HEK293 (cell line): ENCODE measurements around the gene MRPL20.
"Not testable (repeated sequence)": the region's sequence is repeated elsewhere in the genome, so short reads cannot be mapped to it uniquely, and the experiment has no call there.

Experiments
- CTCF ChIA-PET: fragments of 350-600 bp; formaldehyde crosslinking; extraction: SDS; loops from one replicate; lab custom pipeline; 2021; ENCODE audit warnings: antibody characterized with exemption; lab: Yijun Ruan, JAX
- POLR2A ChIA-PET: fragments of 300-600 bp; formaldehyde crosslinking; extraction: SDS; loops from one replicate; lab custom pipeline; 2020; ENCODE audit warnings: antibody characterized with exemption, inconsistent platforms; lab: Yijun Ruan, JAX
- H3K27ac ChIP-seq: fragments of 200-500 bp; sonication (Bioruptor generic); 2 replicates; pipeline ENCODE4 v1.5.1; 2014; ENCODE audit warnings: low read depth, low read length, control low read depth, inconsistent platforms; ENCODE audit errors: extremely low read depth
- H3K36me3 ChIP-seq, 2 experiments: fragments of 200-500 bp in 1 of 2; sonication (Bioruptor generic) in 1 of 2; 1 replicate in 1 of 2; 2 replicates in 1 of 2; pipeline ENCODE4 v1.5.1; 2014 to 2017; ENCODE audit warnings: inconsistent platforms in 2 of 2, low read length in 2 of 2; ENCODE audit not compliant: control insufficient read depth in 2 of 2, insufficient read depth in 1 of 2
- H3K4me1 ChIP-seq: fragments of 200-500 bp; sonication (Bioruptor generic); 2 replicates; pipeline ENCODE4 v1.5.1; 2014; ENCODE audit warnings: mild to moderate bottlenecking, low read length, inconsistent platforms; ENCODE audit not compliant: control insufficient read depth, insufficient read depth
- H3K4me3 ChIP-seq: 2 replicates; pipeline ENCODE4 v1.5.1; 2011; ENCODE audit warnings: low read depth, mild to moderate bottlenecking, control low read depth, low read length, moderate library complexity
- H3K9me3 ChIP-seq: fragments of 200-500 bp; sonication (Bioruptor generic); 2 replicates; pipeline ENCODE4 v1.5.1; 2014; ENCODE audit warnings: low read depth, low read length, inconsistent platforms; ENCODE audit not compliant: control insufficient read depth, insufficient read depth
- HIC1 ChIP-seq: fragments of 450-650 bp; formaldehyde crosslinking; IDR thresholded peaks from 2 replicates; pipeline ENCODE4 v1.5.1; 2016; ENCODE audit warnings: missing biosample characterization, missing genetic modification characterization
- MZF1 ChIP-seq: fragments of 450-650 bp; formaldehyde crosslinking; IDR thresholded peaks from 2 replicates; pipeline ENCODE4 v1.5.1; 2017; ENCODE audit warnings: missing biosample characterization, missing genetic modification characterization, borderline replicate concordance
- ZFP3 ChIP-seq: fragments of 450-650 bp; formaldehyde crosslinking; IDR thresholded peaks from 2 replicates; pipeline ENCODE4 v1.5.1; 2016; ENCODE audit warnings: low read depth, missing biosample characterization, missing genetic modification characterization
- ZFP37 ChIP-seq: fragments of 450-650 bp; formaldehyde crosslinking; IDR thresholded peaks from 2 replicates; pipeline ENCODE4 v1.5.1; 2016; ENCODE audit warnings: missing biosample characterization, missing genetic modification characterization
- ZFP41 ChIP-seq: fragments of 450-650 bp; formaldehyde crosslinking; IDR thresholded peaks from 2 replicates; pipeline ENCODE4 v1.5.1; 2016; ENCODE audit warnings: missing biosample characterization, missing genetic modification characterization, borderline replicate concordance
- ZNF112 ChIP-seq: fragments of 450-650 bp; formaldehyde crosslinking; IDR thresholded peaks from 2 replicates; pipeline ENCODE4 v1.5.0; 2017; ENCODE audit warnings: missing biosample characterization, missing genetic modification characterization
- ZNF121 ChIP-seq: fragments of 450-650 bp; formaldehyde crosslinking; IDR thresholded peaks from 2 replicates; pipeline ENCODE4 v1.5.1; 2016; ENCODE audit warnings: missing biosample characterization, missing genetic modification characterization
- ZNF169 ChIP-seq: fragments of 450-650 bp; formaldehyde crosslinking; IDR thresholded peaks from 2 replicates; pipeline ENCODE4 v1.5.1; 2016; ENCODE audit warnings: missing biosample characterization, missing genetic modification characterization
- ZNF24 ChIP-seq: fragments of 450-650 bp; formaldehyde crosslinking; IDR thresholded peaks from 2 replicates; pipeline ENCODE4 v1.5.1; 2016; ENCODE audit warnings: missing biosample characterization, missing genetic modification characterization
- ZNF341 ChIP-seq: fragments of 450-650 bp; formaldehyde crosslinking; IDR thresholded peaks from 2 replicates; pipeline ENCODE4; 2016; ENCODE audit warnings: low read depth, missing biosample characterization, missing genetic modification characterization
- ZNF548 ChIP-seq: fragments of 450-650 bp; formaldehyde crosslinking; IDR thresholded peaks from 2 replicates; pipeline ENCODE4 v1.5.1; 2016; ENCODE audit warnings: missing biosample characterization, missing genetic modification characterization
- ZNF654 ChIP-seq: fragments of 450-650 bp; formaldehyde crosslinking; IDR thresholded peaks from 2 replicates; pipeline ENCODE4 v1.5.1; 2016; ENCODE audit warnings: low read depth, missing biosample characterization, missing genetic modification characterization
- ZNF837 ChIP-seq: fragments of 450-650 bp; formaldehyde crosslinking; IDR thresholded peaks from 2 replicates; pipeline ENCODE4 v1.5.1; 2016; ENCODE audit warnings: missing biosample characterization, missing genetic modification characterization
- ZSCAN30 ChIP-seq: fragments of 450-650 bp; IDR thresholded peaks from 2 replicates; pipeline ENCODE4 v1.5.1; 2018; ENCODE audit warnings: missing biosample characterization, mild to moderate bottlenecking, missing genetic modification characterization, moderate library complexity
- ZXDB ChIP-seq: fragments of 450-650 bp; formaldehyde crosslinking; IDR thresholded peaks from 2 replicates; pipeline ENCODE4 v1.5.1; 2016; ENCODE audit warnings: missing biosample characterization, missing genetic modification characterization
- TF ChIP-seq, protein P1 (sequence below): fragments of 450-650 bp; formaldehyde crosslinking; IDR thresholded peaks from 2 replicates; pipeline ENCODE4 v1.5.1; 2016; ENCODE audit warnings: missing biosample characterization, missing genetic modification characterization
- TF ChIP-seq, protein P2 (sequence below): fragments of 450-650 bp; formaldehyde crosslinking; IDR thresholded peaks from 2 replicates; pipeline ENCODE4 v1.5.1; 2016; ENCODE audit warnings: missing biosample characterization, missing genetic modification characterization, borderline replicate concordance

Gene MRPL20

GRCh38 chr1:1449099-1449739 lies 42.1 kb upstream of the MRPL20 start, which contains the start of gene ATAD3C (continued):
- TF ChIP-seq ZNF654 (no peak), ZNF121 (tag by site-specific recombination) (no peak), ZNF548 (tag by site-specific recombination) (no peak)
- TF ChIP-seq, protein P1, sequence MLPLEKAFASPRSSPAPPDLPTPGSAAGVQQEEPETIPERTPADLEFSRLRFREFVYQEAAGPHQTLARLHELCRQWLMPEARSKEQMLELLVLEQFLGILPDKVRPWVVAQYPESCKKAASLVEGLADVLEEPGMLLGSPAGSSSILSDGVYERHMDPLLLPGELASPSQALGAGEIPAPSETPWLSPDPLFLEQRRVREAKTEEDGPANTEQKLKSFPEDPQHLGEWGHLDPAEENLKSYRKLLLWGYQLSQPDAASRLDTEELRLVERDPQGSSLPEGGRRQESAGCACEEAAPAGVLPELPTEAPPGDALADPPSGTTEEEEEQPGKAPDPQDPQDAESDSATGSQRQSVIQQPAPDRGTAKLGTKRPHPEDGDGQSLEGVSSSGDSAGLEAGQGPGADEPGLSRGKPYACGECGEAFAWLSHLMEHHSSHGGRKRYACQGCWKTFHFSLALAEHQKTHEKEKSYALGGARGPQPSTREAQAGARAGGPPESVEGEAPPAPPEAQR = no peak
- TF ChIP-seq, all 188 proteins: peak for 3

DNA sequence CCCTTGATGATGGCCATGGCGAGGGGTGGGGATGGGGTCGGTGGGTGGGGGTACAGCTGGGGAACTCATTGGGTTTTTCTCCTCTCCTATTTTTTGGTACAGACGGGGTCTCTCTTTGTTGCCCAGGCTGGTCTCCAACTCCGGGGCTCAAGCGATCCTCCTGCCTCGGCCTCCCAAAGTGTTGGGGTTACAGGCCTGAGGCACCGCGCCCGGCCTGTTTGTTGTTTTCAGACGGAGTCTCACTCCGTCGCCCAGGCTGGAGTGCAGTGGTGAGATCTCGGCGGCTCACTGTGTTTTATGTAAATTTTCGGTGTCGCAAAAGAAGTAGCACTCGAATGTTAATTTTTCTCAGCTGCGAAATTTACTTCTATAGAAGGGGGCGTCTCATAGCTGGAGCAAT lies 39.5 kb upstream of the MRPL20 start:
- CTCF ChIA-PET, H3K4me3 ChIP-seq, H3K27ac ChIP-seq, H3K36me3 ChIP-seq, H3K9me3 ChIP-seq, H3K4me1 ChIP-seq: not testable (repeated sequence)
- POLR2A ChIA-PET = interaction anchor here (0.7 kb wide), 1 partner anchor 70 kb away, joined by 4 read pairs; no protein-coding TSS in a partner anchor

GRCh38 chr1:1442069-1442770 lies 35.1 kb upstream of the MRPL20 start:
- POLR2A ChIA-PET = interaction anchor here (0.7 to 2.0 kb wide), 2 partner anchors 42 to 44 kb away, joined by 3 to 4 read pairs; partner anchors contain the start of gene CCNL2
- Histone ChIP-seq H3K4me1 (no peaks in the 10 kb centered on the region), H3K9me3 (no peaks in the 10 kb centered on the region), H3K36me3 (peaks cover 0 to 9% of the 10 kb centered on the region in 2 experiments; a peak in 1 of 3 replicates), H3K27ac (no peak overlapping the region), H3K4me3 (no peak overlapping the region)
- TF ChIP-seq ZNF341 (tag by site-specific recombination) = peak; percentile 55; the same call in 1 of the 2 replicates
- no peak for TF ChIP-seq MZF1 (tag by site-specific recombination)
- no peak for TF ChIP-seq ZFP41 (tag by site-specific recombination)
- no peak for TF ChIP-seq HIC1
- no peak for TF ChIP-seq ZNF837
- TF ChIP-seq ZSCAN30 (tag by site-specific recombination) = no peak
- no peak for TF ChIP-seq ZFP3 (tag by site-specific recombination)
- CTCF ChIA-PET = interaction anchor here (0.6 to 2.9 kb wide), 7 partner anchors 13 to 72 kb away, joined by 3 to 14 read pairs (median 5); a partner anchor contains a TSS

DNA sequence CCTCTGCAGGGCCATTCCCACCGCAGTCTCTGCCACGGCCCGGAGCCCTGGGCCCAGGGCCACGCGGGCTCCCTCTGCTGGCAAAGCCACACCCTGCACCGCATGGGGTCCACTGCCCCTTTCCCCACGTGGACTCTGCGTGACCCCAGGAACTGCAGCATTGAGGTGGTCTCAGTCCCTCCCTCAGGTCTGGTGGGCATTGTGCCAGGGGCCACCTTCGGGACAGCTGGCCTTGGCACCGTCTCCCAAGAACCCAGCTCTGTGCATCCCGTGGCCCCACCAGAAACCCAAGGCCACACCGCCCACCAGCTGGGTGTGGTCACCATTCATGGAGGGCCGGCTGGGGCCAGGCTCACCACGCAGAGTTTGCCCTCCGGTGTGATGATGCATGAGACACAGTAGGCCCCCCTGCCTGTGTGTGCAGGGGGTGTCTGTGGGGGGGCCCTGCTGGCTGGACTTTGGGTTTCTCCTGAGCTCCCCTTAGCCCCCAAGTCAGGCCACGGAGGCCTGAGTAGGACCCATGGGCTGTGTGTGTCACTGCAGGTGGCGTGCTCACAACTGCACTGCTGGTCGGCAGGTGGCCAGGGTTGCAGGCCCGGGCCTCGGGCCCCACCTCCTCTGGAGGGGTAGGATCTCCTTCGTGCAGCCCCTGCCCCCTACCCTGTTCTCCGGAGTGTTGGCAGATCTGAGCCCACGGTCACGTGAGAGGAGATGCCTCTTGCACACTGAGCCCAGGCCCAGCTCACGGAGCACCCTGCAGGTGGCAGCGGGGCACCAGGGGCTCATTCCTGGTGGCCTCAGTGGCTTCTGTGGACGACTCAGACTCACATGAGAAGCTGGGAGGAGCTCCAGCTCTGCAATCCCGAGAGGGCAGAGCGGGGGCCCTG lies 34.2 kb upstream of the MRPL20 start:
- POLR2A ChIA-PET = interaction anchor here (0.5 to 2.0 kb wide), 6 partner anchors 34 to 63 kb away, joined by 3 to 4 read pairs (median 3); partner anchors contain the start of genes CCNL2 and MRPL20
- H3K9me3 ChIP-seq = no peaks in the 10 kb centered on the region
- CTCF ChIA-PET = interaction anchor here (0.6 to 2.9 kb wide), 23 partner anchors 8 to 253 kb away, joined by 3 to 14 read pairs (median 4); partner anchors contain the start of gene ATAD3C
- no peak overlapping the region for H3K27ac ChIP-seq
- H3K4me3 ChIP-seq = no peak overlapping the region
- peaks cover 0 to 9% of the 10 kb centered on the region in 2 experiments; a peak in 1 of 3 replicates for H3K36me3 ChIP-seq
- H3K4me1 ChIP-seq = no peaks in the 10 kb centered on the region
- no peak for TF ChIP-seq ZNF112 (tag by site-specific recombination)
- TF ChIP-seq, protein P2, sequence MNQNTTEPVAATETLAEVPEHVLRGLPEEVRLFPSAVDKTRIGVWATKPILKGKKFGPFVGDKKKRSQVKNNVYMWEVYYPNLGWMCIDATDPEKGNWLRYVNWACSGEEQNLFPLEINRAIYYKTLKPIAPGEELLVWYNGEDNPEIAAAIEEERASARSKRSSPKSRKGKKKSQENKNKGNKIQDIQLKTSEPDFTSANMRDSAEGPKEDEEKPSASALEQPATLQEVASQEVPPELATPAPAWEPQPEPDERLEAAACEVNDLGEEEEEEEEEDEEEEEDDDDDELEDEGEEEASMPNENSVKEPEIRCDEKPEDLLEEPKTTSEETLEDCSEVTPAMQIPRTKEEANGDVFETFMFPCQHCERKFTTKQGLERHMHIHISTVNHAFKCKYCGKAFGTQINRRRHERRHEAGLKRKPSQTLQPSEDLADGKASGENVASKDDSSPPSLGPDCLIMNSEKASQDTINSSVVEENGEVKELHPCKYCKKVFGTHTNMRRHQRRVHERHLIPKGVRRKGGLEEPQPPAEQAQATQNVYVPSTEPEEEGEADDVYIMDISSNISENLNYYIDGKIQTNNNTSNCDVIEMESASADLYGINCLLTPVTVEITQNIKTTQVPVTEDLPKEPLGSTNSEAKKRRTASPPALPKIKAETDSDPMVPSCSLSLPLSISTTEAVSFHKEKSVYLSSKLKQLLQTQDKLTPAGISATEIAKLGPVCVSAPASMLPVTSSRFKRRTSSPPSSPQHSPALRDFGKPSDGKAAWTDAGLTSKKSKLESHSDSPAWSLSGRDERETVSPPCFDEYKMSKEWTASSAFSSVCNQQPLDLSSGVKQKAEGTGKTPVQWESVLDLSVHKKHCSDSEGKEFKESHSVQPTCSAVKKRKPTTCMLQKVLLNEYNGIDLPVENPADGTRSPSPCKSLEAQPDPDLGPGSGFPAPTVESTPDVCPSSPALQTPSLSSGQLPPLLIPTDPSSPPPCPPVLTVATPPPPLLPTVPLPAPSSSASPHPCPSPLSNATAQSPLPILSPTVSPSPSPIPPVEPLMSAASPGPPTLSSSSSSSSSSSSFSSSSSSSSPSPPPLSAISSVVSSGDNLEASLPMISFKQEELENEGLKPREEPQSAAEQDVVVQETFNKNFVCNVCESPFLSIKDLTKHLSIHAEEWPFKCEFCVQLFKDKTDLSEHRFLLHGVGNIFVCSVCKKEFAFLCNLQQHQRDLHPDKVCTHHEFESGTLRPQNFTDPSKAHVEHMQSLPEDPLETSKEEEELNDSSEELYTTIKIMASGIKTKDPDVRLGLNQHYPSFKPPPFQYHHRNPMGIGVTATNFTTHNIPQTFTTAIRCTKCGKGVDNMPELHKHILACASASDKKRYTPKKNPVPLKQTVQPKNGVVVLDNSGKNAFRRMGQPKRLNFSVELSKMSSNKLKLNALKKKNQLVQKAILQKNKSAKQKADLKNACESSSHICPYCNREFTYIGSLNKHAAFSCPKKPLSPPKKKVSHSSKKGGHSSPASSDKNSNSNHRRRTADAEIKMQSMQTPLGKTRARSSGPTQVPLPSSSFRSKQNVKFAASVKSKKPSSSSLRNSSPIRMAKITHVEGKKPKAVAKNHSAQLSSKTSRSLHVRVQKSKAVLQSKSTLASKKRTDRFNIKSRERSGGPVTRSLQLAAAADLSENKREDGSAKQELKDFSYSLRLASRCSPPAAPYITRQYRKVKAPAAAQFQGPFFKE (tag by site-specific recombination) = no peak
- 0 out of 2 replicates have a peak, but pooled peaks have one; percentile 19 for TF ChIP-seq ZXDB (tag by site-specific recombination)
- TF ChIP-seq ZNF24 (tag by site-specific recombination) = no peak
- no peak for TF ChIP-seq ZNF169 (tag by site-specific recombination)
- no peak for TF ChIP-seq ZFP37 (tag by site-specific recombination)
